Sigmoid colon (tissue), 7 donors: ENCODE data around the gene GJB4. TPM values are rescaled to one million over a fixed set of nuclear protein-coding genes. Genes with fewer than 3 reads are reported as not detected.

Experiments
- DNase-seq: peaks from one replicate; pipeline ENCODE4 v3.0.0-alpha.2; 2019
- H3K27ac ChIP-seq, 4 donors: fragments of 200-600 bp; sonication (generic); one replicate each; pipeline ENCODE4 v1.5.1; 2016 to 2019; ENCODE audit warnings: mild to moderate bottlenecking in 1 of 4
- H3K27me3 ChIP-seq, 3 donors: fragments of 200-600 bp; sonication (generic); one replicate each; pipeline ENCODE4 v1.5.1; 2019; ENCODE audit warnings: mild to moderate bottlenecking in 1 of 3
- H3K36me3 ChIP-seq, 4 donors: fragments of 200-600 bp; sonication (generic); one replicate each; pipeline ENCODE4 v1.5.1; 2016 to 2019
- H3K4me1 ChIP-seq, 4 donors: fragments of 200-600 bp; sonication (generic); one replicate each; pipeline ENCODE4 v1.5.1; 2017 to 2019
- H3K4me3 ChIP-seq, 4 donors: fragments of 200-600 bp; sonication (generic); one replicate each; pipeline ENCODE4 v1.5.1; 2017 to 2019; ENCODE audit warnings: mild to moderate bottlenecking in 2 of 4, moderate library complexity in 1 of 4
- H3K9me3 ChIP-seq, 4 donors: fragments of 200-600 bp in 3 of 4; sonication (generic) in 3 of 4; one replicate each; pipeline versions ENCODE4 v1.5.1 to v1.6.1; 2013 to 2019
- EP300 ChIP-seq, 4 donors: sonication (generic); formaldehyde crosslinking; IDR thresholded peaks; one replicate each; pipeline ENCODE4 v1.6.1; 2017; ENCODE audit warnings: antibody characterized with exemption in 4 of 4
- POLR2A ChIP-seq, 2 donors: fragments of 450-650 bp; IDR thresholded peaks; one replicate each; pipeline ENCODE4 v1.6.1; 2016; ENCODE audit warnings: antibody characterized with exemption in 2 of 2, mild to moderate bottlenecking in 2 of 2, moderate library complexity in 2 of 2
- POLR2AphosphoS5 ChIP-seq, 4 donors: sonication (generic); formaldehyde crosslinking; IDR thresholded peaks; one replicate each; pipeline ENCODE4 v1.6.1; 2017; ENCODE audit warnings: antibody characterized with exemption in 4 of 4
- WGBS, 2 donors: extraction: QIAGEN DNeasy Blood & Tissue Kit; methylation state at CpG; one replicate each; pipeline ENCODE4 v1.1.7; 2013; 5-methylcytosine and 5-hydroxymethylcytosine counted together
- intact Hi-C: fragments of 100-400 bp; cut with DNase I; formaldehyde crosslinking; loops from one replicate; pipeline ENCODE4 v1.15.1; 2023
- polyA plus RNA-seq, 3 donors: library from polyadenylated mRNA; stranded (reverse); fragments of 200-250 nt; gene quantifications; one replicate each; pipeline ENCODE4 v1.2.3, GENCODE V29; 2013
- total RNA-seq, 4 donors: library from RNA; depleted of rRNA; stranded (reverse); fragments of >200 nt; gene quantifications; one replicate each; pipeline ENCODE4 v1.1.0, GENCODE V29; 2016
- TF ChIP-seq, protein P1 (sequence below), 4 experiments: fragments of 450-650 bp in 3 of 4; fragments of 200-600 bp in 1 of 4; IDR thresholded peaks; one replicate each; pipeline ENCODE4 v1.5.1; 2016 to 2019; ENCODE audit warnings: antibody characterized with exemption in 4 of 4, mild to moderate bottlenecking in 3 of 4, moderate library complexity in 2 of 4
- donor health status: healthy with polysubstance abuse.
- donor health status: Bipolar disorder and iron deficiency.
- donor health status: healthy.

GJB4 gene
- total and polyA plus RNA-seq, 7 donors = 0.39 TPM; not detected in 6

DNA sequence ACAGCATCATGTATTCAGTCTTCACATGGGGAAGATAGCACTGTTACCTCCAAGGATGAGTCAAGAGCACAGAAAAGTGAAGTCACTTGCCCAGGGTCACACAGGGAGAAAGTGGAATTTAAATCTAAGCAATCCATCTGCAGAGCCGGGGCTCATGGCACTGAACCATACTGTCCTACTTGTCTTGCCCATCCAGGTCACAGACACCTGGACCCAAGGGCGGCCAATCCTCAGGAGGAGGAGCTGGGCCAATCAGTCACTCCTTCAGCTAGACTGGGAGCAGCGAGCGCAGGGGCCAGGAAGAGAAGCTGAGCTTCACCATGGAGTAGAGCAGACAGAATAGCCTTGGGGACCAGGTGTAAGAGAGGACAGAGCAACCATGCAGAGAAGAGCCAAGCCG is 13.9 kb upstream of the GJB4 start:
- no peak overlapping the region for H3K27ac ChIP-seq
- peaks cover 0 to 7% (median 3%) of the 10 kb centered on the region in 4 donors for H3K4me1 ChIP-seq
- intact Hi-C loops = no loop called here
- H3K9me3 ChIP-seq = no peaks in the 10 kb centered on the region
- peak; percentile 26 for DNase-seq
- TF ChIP-seq, protein P1, sequence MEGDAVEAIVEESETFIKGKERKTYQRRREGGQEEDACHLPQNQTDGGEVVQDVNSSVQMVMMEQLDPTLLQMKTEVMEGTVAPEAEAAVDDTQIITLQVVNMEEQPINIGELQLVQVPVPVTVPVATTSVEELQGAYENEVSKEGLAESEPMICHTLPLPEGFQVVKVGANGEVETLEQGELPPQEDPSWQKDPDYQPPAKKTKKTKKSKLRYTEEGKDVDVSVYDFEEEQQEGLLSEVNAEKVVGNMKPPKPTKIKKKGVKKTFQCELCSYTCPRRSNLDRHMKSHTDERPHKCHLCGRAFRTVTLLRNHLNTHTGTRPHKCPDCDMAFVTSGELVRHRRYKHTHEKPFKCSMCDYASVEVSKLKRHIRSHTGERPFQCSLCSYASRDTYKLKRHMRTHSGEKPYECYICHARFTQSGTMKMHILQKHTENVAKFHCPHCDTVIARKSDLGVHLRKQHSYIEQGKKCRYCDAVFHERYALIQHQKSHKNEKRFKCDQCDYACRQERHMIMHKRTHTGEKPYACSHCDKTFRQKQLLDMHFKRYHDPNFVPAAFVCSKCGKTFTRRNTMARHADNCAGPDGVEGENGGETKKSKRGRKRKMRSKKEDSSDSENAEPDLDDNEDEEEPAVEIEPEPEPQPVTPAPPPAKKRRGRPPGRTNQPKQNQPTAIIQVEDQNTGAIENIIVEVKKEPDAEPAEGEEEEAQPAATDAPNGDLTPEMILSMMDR (IDR thresholded peaks at IDR 0.05) = no peak
- no peak for TF ChIP-seq POLR2AphosphoS5 (IDR thresholded peaks at IDR 0.05)
- TF ChIP-seq EP300 (IDR thresholded peaks at IDR 0.05) = no peak
- no peak for TF ChIP-seq POLR2A (IDR thresholded peaks at IDR 0.05)
- H3K4me3 ChIP-seq = no peak overlapping the region
- H3K27me3 ChIP-seq = peaks cover 0 to 26% (median 5%) of the 10 kb centered on the region in 3 donors
- 84 to 91% methylated on average over 5 of the region's 5 CpGs for WGBS, 2 donors
- H3K36me3 ChIP-seq = no peaks in the 10 kb centered on the region

DNA sequence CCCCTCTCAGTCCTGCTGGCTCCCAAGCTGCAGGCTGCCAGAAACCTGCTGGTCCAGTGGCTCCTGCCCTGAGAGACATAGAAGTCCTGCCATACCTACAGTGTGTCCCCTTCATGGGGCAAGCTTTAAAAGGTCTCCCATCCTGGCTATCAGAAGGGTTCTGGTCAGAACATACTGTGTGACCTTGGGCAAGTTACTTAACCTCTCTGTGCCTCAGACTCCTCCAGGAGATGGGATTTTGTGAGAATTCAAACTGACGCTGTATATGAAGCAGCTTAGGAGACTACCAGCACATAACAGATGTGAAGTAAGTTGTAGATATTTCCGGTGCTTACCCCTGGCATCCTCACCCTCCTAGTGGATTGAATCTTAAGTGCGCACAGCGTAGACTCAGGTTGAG is 13.4 kb upstream of the GJB4 start:
- Histone ChIP-seq H3K27me3 (peaks cover 0 to 26% (median 5%) of the 10 kb centered on the region in 3 donors), H3K4me1 (peaks cover 0 to 7% (median 3%) of the 10 kb centered on the region in 4 donors), H3K27ac (no peak overlapping the region), H3K36me3 (no peaks in the 10 kb centered on the region), H3K9me3 (no peaks in the 10 kb centered on the region), H3K4me3 (no peak overlapping the region)
- TF ChIP-seq POLR2AphosphoS5 (IDR thresholded peaks at IDR 0.05) = no peak
- TF ChIP-seq EP300 (IDR thresholded peaks at IDR 0.05) = no peak
- TF ChIP-seq, protein P1 (IDR thresholded peaks at IDR 0.05) = no peak
- TF ChIP-seq POLR2A (IDR thresholded peaks at IDR 0.05) = no peak
- DNase-seq = peak; percentile 41
- intact Hi-C loops = no loop called here
- 92 to 96% methylated on average over 4 of the region's 4 CpGs for WGBS, 2 donors

DNA sequence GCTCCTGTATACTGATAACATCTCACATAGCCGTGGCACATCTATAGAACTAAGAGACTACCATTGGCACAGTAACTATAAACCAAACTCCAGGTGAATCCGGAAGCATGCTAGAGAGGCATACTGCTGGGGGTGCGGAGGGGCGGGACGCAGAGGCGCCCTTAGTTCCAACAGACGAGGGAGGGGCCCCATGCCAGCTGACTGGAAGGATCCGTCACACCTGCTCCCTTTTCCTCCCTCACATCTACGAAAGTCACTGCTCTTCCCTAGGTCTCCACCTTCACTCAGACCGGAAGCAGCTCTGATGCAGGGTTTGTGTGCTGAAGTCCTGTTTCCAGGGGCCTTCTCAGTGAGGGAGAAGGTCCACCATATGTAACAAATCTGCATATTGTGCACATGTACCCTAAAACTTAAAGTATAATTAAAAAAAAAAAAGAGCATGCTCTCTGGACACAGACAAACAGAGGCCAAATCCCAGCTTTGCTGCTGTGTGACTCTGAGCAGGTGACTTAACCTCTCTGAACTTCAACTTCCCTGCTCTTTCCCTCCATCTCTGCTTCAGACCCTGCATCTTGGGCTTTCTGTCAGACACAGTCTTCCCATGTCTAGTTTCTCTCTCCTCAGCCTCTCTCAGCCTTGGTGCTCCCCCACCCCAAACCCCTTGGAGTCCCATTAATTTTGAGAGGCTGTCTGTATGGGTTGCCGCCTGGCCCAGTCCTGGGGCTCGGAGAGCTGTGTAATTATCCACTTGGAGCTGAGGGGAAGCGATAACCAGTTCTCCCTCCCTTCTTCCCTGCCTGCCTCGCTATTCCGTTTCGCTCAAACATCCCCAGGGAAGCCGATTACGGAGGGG is 12.5 kb upstream of the GJB4 start:
- intact Hi-C loops = no loop called here
- Histone ChIP-seq H3K9me3 (no peaks in the 10 kb centered on the region), H3K36me3 (no peaks in the 10 kb centered on the region), H3K4me1 (peaks cover 0 to 7% (median 3%) of the 10 kb centered on the region in 4 donors), H3K4me3 (no peak overlapping the region), H3K27me3 (peaks cover 0 to 21% (median 5%) of the 10 kb centered on the region in 3 donors), H3K27ac (no peak overlapping the region)
- TF ChIP-seq POLR2A (IDR thresholded peaks at IDR 0.05) (no peak), EP300 (IDR thresholded peaks at IDR 0.05) (no peak), POLR2AphosphoS5 (IDR thresholded peaks at IDR 0.05) (no peak)
- TF ChIP-seq, protein P1 (IDR thresholded peaks at IDR 0.05) = no peak
- WGBS, 2 donors = 49 to 70% methylated on average over 18 of the region's 18 CpGs
- DNase-seq = peak; percentile 34

DNA sequence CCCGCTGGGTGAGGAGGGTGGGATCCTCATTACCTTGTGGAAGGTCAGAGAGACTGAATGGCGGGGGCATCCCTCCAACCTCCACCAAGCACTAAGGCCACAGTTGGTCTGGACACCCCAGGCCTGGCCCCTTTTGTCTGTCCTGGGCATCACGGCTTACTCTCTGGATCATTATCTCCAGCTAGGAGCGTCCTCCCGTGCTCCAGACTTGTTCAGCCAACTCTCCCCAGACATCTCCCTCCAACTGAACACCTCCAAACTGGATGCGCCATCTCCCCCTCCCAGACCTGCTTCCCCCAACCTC is 11.9 kb upstream of the GJB4 start:
- 79% methylated on average over 6 of the region's 6 CpGs for WGBS, 2 donors
- no peak for TF ChIP-seq POLR2AphosphoS5 (IDR thresholded peaks at IDR 0.05)
- TF ChIP-seq POLR2A (IDR thresholded peaks at IDR 0.05) = no peak
- TF ChIP-seq EP300 (IDR thresholded peaks at IDR 0.05) = no peak
- TF ChIP-seq, protein P1 (IDR thresholded peaks at IDR 0.05) = no peak
- DNase-seq = peak; percentile 36
- intact Hi-C loops = no loop called here
- Histone ChIP-seq H3K4me1 (peaks cover 0 to 4% (median 2%) of the 10 kb centered on the region in 4 donors), H3K36me3 (no peaks in the 10 kb centered on the region), H3K27ac (no peak overlapping the region), H3K9me3 (no peaks in the 10 kb centered on the region), H3K27me3 (peaks cover 0 to 16% (median 5%) of the 10 kb centered on the region in 3 donors), H3K4me3 (no peak overlapping the region)
